Esophagus squamous epithelium (tissue), 5 donors: ENCODE data around the gene TMEM170A. TPM values are rescaled to one million over a fixed set of nuclear protein-coding genes. Genes with fewer than 3 reads are reported as not detected.

Experiments used
- DNase-seq: peaks from one replicate; lab custom pipeline; 2025; lab: John Stamatoyannopoulos, UW
- H3K27ac ChIP-seq, 4 donors: fragments of 200-600 bp; sonication (generic); one replicate each; pipeline ENCODE4 v1.5.1; 2016 to 2019; ENCODE audit warnings: mild to moderate bottlenecking in 1 of 4
- H3K27me3 ChIP-seq, 4 donors: fragments of 200-600 bp; sonication (generic); 1 replicate in 3 of 4; 2 replicates in 1 of 4; pipeline versions ENCODE4 v1.5.1 to v1.6.0; 2017 to 2021; ENCODE audit warnings: antibody characterized with exemption in 1 of 4
- H3K36me3 ChIP-seq, 3 donors: fragments of 200-600 bp; sonication (generic); one replicate each; pipeline ENCODE4 v1.5.1; 2016 to 2019
- H3K4me1 ChIP-seq, 3 donors: fragments of 200-600 bp; sonication (generic); one replicate each; pipeline ENCODE4 v1.5.1; 2017 to 2019
- H3K4me3 ChIP-seq, 4 donors: fragments of 200-600 bp; sonication (generic); 1 replicate in 3 of 4; 2 replicates in 1 of 4; pipeline ENCODE4 v1.5.1; 2016 to 2019; ENCODE audit warnings: mild to moderate bottlenecking in 2 of 4, moderate library complexity in 1 of 4
- H3K9me3 ChIP-seq, 3 donors: fragments of 200-600 bp; sonication (generic); one replicate each; pipeline ENCODE4 v1.5.1; 2016 to 2019
- POLR2A ChIP-seq, 4 donors: fragments of 450-650 bp; IDR thresholded peaks; one replicate each; pipeline ENCODE4 v1.6.1; 2017; ENCODE audit warnings: antibody characterized with exemption in 4 of 4, mild to moderate bottlenecking in 4 of 4, moderate library complexity in 3 of 4
- WGBS, 2 donors: methylation state at CpG; one replicate each; pipeline ENCODE4 v1.1.5; 2018; 5-methylcytosine and 5-hydroxymethylcytosine counted together
- intact Hi-C: fragments of 100-400 bp; cut with DNase I; formaldehyde crosslinking; loops from one replicate; pipeline ENCODE4 v1.15.0; 2022
- total RNA-seq, 4 donors: library from RNA; depleted of rRNA; stranded (reverse); fragments of >200 nt; gene quantifications; one replicate each; pipeline ENCODE4 v1.1.0, GENCODE V29; 2016
- TF ChIP-seq, protein P1 (sequence below), 6 experiments: fragments of 450-650 bp in 4 of 6; fragments of 200-600 bp in 2 of 6; sonication (generic) in 2 of 6; IDR thresholded peaks; one replicate each; pipeline ENCODE4 v1.5.1; 2016 to 2019; ENCODE audit warnings: antibody characterized with exemption in 6 of 6, mild to moderate bottlenecking in 4 of 6, moderate library complexity in 4 of 6
- donor health status: DM: yes; HTN: yes; CAD: no.

Gene TMEM170A
- total RNA-seq, 4 donors from 2014 or later, result 11.6 to 19.8 (median 14.6) TPM

DNA sequence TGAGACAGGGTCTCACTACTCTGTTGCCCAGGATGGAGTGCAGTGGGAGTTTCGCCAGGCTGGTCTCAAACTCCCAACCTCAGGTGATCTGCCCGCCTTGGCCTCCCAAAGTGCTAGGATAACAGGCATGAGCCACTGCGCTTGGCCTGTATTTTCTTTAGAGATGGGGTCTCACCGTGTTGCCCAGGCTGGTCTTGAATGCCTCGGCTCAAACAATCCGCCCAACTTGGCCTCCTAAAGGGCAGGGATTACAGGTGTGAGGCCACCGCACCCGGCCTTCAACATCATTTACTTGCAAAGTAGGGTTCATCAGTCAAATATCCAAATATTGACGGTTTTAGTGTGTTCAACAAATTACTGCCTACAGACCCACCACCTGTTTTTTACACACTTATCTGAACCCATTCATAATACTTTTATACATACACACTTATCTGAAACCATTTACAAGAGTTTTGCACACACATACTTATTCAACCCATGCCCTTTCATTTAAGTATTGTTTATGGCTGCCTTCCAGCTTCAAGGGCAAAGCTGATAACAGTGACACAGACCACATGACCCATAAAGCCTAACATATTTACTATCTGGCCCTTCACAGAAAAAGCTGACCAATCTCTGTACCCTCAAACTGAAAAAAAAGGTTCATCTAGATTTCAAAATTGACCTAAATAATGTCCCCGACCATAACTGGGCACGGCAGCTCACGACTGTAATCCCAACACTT, 11.9 kb downstream of the TMEM170A start:
- 96 to 98% methylated on average over 12 of the region's 12 CpGs for WGBS, 2 donors
- DNase-seq, result no peak

DNA sequence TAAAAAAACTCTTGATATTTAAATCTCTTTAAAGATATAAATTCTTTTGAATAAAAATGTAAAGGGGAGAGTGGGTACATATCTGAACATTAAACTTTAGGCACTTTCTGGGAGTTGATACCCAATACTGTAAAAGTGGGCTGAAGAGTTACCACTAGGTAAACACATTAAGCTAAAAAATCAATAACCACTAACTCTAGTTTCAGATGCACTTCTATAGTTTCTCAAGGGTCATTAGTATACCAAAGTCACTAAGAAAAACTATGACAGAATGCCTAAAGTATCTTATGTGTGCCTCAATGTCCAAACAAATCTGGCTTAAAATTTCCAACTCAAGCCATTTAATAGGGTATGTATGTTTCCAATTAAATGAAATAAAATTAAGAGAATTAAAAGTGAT, 18.1 kb downstream of the TMEM170A start:
- no peak for DNase-seq
- H3K27me3 ChIP-seq, result no peaks in the 10 kb centered on the region
- no peak overlapping the region for H3K27ac ChIP-seq
- TF ChIP-seq POLR2A (IDR thresholded peaks at IDR 0.05), result no peak
- TF ChIP-seq, protein P1, sequence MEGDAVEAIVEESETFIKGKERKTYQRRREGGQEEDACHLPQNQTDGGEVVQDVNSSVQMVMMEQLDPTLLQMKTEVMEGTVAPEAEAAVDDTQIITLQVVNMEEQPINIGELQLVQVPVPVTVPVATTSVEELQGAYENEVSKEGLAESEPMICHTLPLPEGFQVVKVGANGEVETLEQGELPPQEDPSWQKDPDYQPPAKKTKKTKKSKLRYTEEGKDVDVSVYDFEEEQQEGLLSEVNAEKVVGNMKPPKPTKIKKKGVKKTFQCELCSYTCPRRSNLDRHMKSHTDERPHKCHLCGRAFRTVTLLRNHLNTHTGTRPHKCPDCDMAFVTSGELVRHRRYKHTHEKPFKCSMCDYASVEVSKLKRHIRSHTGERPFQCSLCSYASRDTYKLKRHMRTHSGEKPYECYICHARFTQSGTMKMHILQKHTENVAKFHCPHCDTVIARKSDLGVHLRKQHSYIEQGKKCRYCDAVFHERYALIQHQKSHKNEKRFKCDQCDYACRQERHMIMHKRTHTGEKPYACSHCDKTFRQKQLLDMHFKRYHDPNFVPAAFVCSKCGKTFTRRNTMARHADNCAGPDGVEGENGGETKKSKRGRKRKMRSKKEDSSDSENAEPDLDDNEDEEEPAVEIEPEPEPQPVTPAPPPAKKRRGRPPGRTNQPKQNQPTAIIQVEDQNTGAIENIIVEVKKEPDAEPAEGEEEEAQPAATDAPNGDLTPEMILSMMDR (IDR thresholded peaks at IDR 0.05), result no peak
- H3K4me1 ChIP-seq, result no peaks in the 10 kb centered on the region
- no peaks in the 10 kb centered on the region for H3K9me3 ChIP-seq
- intact Hi-C loops, result no loop called here
- peaks cover 0 to 56% (median 0%) of the 10 kb centered on the region in 3 donors for H3K36me3 ChIP-seq
- no peak overlapping the region for H3K4me3 ChIP-seq

More for the DNA sequence above, 11.9 kb downstream of the TMEM170A start:
- Histone ChIP-seq H3K27ac (no peak overlapping the region), H3K4me3 (no peak overlapping the region), H3K9me3 (no peaks in the 10 kb centered on the region), H3K36me3 (peaks cover 0 to 38% (median 0%) of the 10 kb centered on the region in 3 donors), H3K4me1 (peaks cover 0 to 13% (median 0%) of the 10 kb centered on the region in 3 donors), H3K27me3 (no peaks in the 10 kb centered on the region)
- TF ChIP-seq, protein P1 (IDR thresholded peaks at IDR 0.05), result no peak
- no peak for TF ChIP-seq POLR2A (IDR thresholded peaks at IDR 0.05)
- intact Hi-C loops, result no loop called here

DNA sequence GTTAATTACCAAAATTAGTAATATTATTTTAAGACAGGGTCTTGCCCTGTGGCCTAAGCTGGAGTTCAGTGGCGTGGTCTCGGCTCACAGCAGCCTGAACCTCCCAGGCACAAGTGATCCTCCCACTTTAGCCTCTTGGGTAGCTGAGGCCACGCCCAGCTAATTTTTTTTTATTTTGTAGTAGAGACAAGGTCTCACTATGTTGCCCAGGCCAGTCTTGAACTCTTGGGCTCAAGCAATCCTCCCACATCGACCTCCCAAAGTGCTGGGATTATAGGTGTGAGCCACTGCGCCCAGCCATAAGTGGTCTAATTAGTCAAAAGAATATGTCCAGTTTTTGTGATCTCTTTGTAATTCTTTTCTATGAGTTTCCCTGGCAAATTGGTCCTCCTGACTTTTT, 19.2 kb downstream of the TMEM170A start:
- Histone ChIP-seq H3K9me3 (no peaks in the 10 kb centered on the region), H3K4me1 (no peaks in the 10 kb centered on the region), H3K27me3 (no peaks in the 10 kb centered on the region), H3K4me3 (no peak overlapping the region), H3K27ac (no peak overlapping the region), H3K36me3 (peaks cover 0 to 45% (median 0%) of the 10 kb centered on the region in 3 donors)
- DNase-seq, result no peak
- intact Hi-C loops, result no loop called here
- 78 to 89% methylated on average over 3 to 5 of the region's 5 CpGs for WGBS, 2 donors
- no peak for TF ChIP-seq POLR2A (IDR thresholded peaks at IDR 0.05)
- TF ChIP-seq, protein P1 (IDR thresholded peaks at IDR 0.05), result no peak

DNA sequence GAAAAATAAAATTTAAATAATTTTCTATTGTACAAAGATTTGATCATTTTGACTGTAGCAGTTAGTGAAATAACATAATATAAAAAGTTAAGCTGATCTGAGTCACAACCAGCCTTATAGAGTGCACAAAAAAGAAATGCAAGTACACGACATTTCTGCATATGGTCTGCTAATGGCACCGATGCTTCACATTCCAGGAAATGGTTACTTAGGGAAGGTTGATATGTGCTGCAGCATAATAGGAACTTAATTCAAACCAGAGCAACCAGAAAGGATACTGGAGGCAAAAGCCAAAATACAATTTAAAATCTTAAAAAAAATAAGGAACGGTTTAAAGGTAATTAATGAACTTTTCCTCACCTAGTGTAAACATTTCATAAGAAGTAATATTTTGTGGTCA, 21.2 kb downstream of the TMEM170A start:
- 70 to 78% methylated on average over 3 of the region's 3 CpGs for WGBS, 2 donors
- H3K36me3 ChIP-seq, result peaks cover 0 to 25% (median 0%) of the 10 kb centered on the region in 3 donors
- H3K27ac ChIP-seq, result no peak overlapping the region
- intact Hi-C loops, result no loop called here
- no peaks in the 10 kb centered on the region for H3K27me3 ChIP-seq
- no peaks in the 10 kb centered on the region for H3K9me3 ChIP-seq
- H3K4me3 ChIP-seq, result no peak overlapping the region
- H3K4me1 ChIP-seq, result no peaks in the 10 kb centered on the region
- DNase-seq, result no peak
- no peak for TF ChIP-seq POLR2A (IDR thresholded peaks at IDR 0.05)
- TF ChIP-seq, protein P1 (IDR thresholded peaks at IDR 0.05), result no peak

DNA sequence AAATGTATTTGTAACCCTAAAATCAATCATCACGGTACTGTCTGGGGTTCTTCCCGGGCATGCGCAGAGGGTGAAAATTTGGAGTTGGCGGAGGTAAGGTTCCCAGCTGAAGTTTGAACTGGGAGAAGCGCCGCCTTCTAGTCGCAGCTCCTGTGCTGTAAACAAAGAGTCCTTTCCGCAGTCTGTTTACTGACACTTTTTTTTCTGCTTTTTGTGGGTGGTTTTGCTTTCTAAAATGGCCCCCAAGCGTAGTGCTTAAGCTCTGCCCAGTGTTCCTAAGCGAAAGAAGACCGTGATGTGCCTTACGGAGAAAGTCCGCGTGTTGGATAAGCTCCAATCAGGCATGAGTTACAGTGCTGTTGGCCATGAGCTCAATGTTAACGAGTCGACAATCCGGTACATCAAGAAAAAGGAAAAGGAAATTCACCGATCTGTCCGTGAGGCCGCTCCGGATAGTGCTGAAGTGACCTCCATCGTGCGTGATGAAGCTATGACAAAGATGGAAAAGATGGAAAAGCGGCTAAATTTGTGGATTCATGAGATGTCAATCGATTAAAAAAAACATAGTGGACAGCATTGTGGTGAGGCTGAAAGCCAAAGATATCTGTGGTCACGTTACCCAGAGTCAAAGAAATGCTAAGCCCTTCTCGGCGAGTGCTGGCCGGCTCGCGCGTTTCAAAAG, 30.6 kb downstream of the TMEM170A start:
- WGBS, 2 donors, result 0 to 4% methylated on average over 31 of the region's 32 CpGs
- H3K4me1 ChIP-seq, result peaks cover 0 to 39% (median 13%) of the 10 kb centered on the region in 3 donors

More for the DNA sequence above, 30.6 kb downstream of the TMEM170A start:
- Histone ChIP-seq H3K27ac (peak overlapping the region; percentile 93 to 99 (median 96)), H3K36me3 (no peaks in the 10 kb centered on the region), H3K9me3 (no peaks in the 10 kb centered on the region), H3K27me3 (no peaks in the 10 kb centered on the region), H3K4me3 (peak overlapping the region; percentile 70 to 97 (median 90))
- no peak for DNase-seq
- intact Hi-C loops, result no loop called here
- peak in 1 of 4 donors; percentile 23 for TF ChIP-seq POLR2A (IDR thresholded peaks at IDR 0.05)
- TF ChIP-seq, protein P1 (IDR thresholded peaks at IDR 0.05), result no peak
